Gastroesophageal sphincter (tissue), 4 donors: ENCODE measurements around the gene BICRAL. TPM values are rescaled to one million over a fixed set of nuclear protein-coding genes. Genes with fewer than 3 reads are reported as not detected.

Source experiments
- ATAC-seq: fragments of 150-250 bp; one replicate; pipeline ENCODE4 v1.9.1; 2016; ENCODE audit warnings: mild to moderate bottlenecking, moderate library complexity
- H3K27ac ChIP-seq, 4 donors: fragments of 200-600 bp; sonication (generic) in 3 of 4; 1 replicate in 3 of 4; 2 replicates in 1 of 4; pipeline ENCODE4 v1.5.1; 2016 to 2019
- H3K27me3 ChIP-seq: fragments of 200-600 bp; sonication (generic); one replicate; pipeline ENCODE4 v1.5.1; 2019
- H3K36me3 ChIP-seq, 2 donors: fragments of 200-600 bp; sonication (generic); one replicate each; pipeline ENCODE4 v1.5.1; 2019; ENCODE audit warnings: control low read depth in 1 of 2
- H3K4me1 ChIP-seq, 3 donors: fragments of 200-600 bp; sonication (generic); 1 replicate in 2 of 3; 2 replicates in 1 of 3; pipeline ENCODE4 v1.5.1; 2016 to 2019; ENCODE audit warnings: control low read depth in 2 of 3
- H3K4me3 ChIP-seq, 2 donors: fragments of 200-600 bp; sonication (generic); one replicate each; pipeline ENCODE4 v1.5.1; 2019; ENCODE audit warnings: mild to moderate bottlenecking in 1 of 2, moderate library complexity in 1 of 2
- H3K9me3 ChIP-seq, 3 donors: fragments of 200-600 bp; sonication (generic); one replicate each; pipeline ENCODE4 v1.5.1; 2017 to 2019; ENCODE audit warnings: control low read depth in 2 of 3
- CTCF ChIP-seq, 4 experiments: fragments of 200-600 bp in 2 of 4; fragments of 450-650 bp in 2 of 4; sonication (generic) in 1 of 4; IDR thresholded peaks; one replicate each; pipeline ENCODE4 v1.5.1; 2017 to 2019; ENCODE audit warnings: antibody characterized with exemption in 4 of 4, mild to moderate bottlenecking in 2 of 4, moderate library complexity in 2 of 4
- EP300 ChIP-seq: sonication (generic); formaldehyde crosslinking; IDR thresholded peaks from one replicate; pipeline ENCODE4 v1.6.1; 2017; ENCODE audit warnings: antibody characterized with exemption, mild to moderate bottlenecking
- POLR2A ChIP-seq, 2 donors: fragments of 450-650 bp; IDR thresholded peaks; one replicate each; pipeline ENCODE4 v1.6.1; 2017; ENCODE audit warnings: antibody characterized with exemption in 2 of 2, mild to moderate bottlenecking in 2 of 2, moderate library complexity in 1 of 2
- POLR2AphosphoS5 ChIP-seq: sonication (generic); formaldehyde crosslinking; IDR thresholded peaks from one replicate; pipeline ENCODE4 v1.6.1; 2017; ENCODE audit warnings: antibody characterized with exemption
- WGBS, 2 donors: methylation state at CpG; one replicate each; pipeline ENCODE4 v1.1.5; 2018; ENCODE audit warnings: low coverage in 1 of 2; 5-methylcytosine and 5-hydroxymethylcytosine counted together
- total RNA-seq, 4 donors: library from RNA; depleted of rRNA; stranded (reverse); fragments of >200 nt; gene quantifications; one replicate each; pipeline ENCODE4 v1.1.0, GENCODE V29; 2016

The BICRAL gene
- total RNA-seq, 4 donors from 2014 or later: 13.9 to 28.5 (median 23.2) TPM

- Histone ChIP-seq H3K4me3 (no peak within 1 kb of the TSS), H3K4me1 (peaks cover 0 to 9% (median 6%) of the 10 kb centered on the region in 3 donors), H3K27me3 (peaks cover 49% of the 10 kb centered on the region), H3K9me3 (no peaks in the 10 kb centered on the region), H3K27ac (no peak within 1 kb of the TSS), H3K36me3 (no peaks in the 10 kb centered on the region)
- WGBS, 2 donors: no CpG with 5 or more reads among the region's 10 CpGs
- ATAC-seq: no peak
- TF ChIP-seq POLR2AphosphoS5: no peak
- no peak for TF ChIP-seq POLR2A (IDR thresholded peaks at IDR 0.05)
- no peak for TF ChIP-seq EP300
- TF ChIP-seq CTCF (IDR thresholded peaks at IDR 0.05): no peak
Observed at GRCh38 chr6:42915732-42916131, 133.9 kb downstream of the BICRAL start, which contains the start of gene PTCRA. Gene PTCRA, plus strand, starts transcription at chr6:42916053. Its CDS starts 17 bp downstream, at chr6:42916070.

DNA sequence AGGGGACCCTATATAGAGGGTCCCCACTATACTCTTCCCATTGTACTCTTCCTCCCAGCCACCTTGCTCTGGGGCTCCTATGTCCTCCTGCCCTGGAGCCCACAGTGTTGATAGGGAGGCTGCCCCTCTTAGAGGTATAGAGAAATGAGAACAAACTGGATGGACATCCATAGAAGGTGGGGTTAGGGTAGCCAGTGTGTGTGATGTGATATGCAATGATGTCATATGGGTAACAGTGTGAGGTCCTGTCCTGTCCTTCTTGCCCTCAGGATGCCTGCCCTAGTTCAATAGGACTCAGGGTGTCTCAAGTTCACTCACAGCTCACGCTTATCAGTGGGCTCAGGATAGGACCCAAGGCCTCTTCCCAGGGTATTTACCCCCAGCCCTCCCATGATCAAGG lies 134.4 kb downstream of the BICRAL start:
- 100% methylated on average over 1 of the region's 1 CpG; no CpG with 5 or more reads in 1 of the 2 donors for WGBS, 2 donors
- Histone ChIP-seq H3K27me3 (peaks cover 48% of the 10 kb centered on the region), H3K36me3 (no peaks in the 10 kb centered on the region), H3K9me3 (no peaks in the 10 kb centered on the region), H3K27ac (no peak overlapping the region), H3K4me3 (no peak overlapping the region), H3K4me1 (peaks cover 0 to 7% (median 5%) of the 10 kb centered on the region in 3 donors)
- no peak for TF ChIP-seq EP300
- no peak for TF ChIP-seq CTCF (IDR thresholded peaks at IDR 0.05)
- TF ChIP-seq POLR2AphosphoS5: no peak
- no peak for TF ChIP-seq POLR2A (IDR thresholded peaks at IDR 0.05)
- ATAC-seq: no peak

Other genes starting within 250 kb of the BICRAL start
- 10 to 100 TPM; 27.8 to 44.8 (median 32.8) TPM for gene UBR2, start 218.0 kb upstream of the BICRAL start, total RNA-seq
- 1 to 10 TPM in 3 of 4 donors, under 1 TPM in 1; 0.31 to 2.1 (median 1.3) TPM for gene PRPH2, start 59.5 kb upstream of the BICRAL start, total RNA-seq
- 10 to 100 TPM; 32.0 to 44.2 (median 37.4) TPM for gene TBCC, start 35.9 kb upstream of the BICRAL start, total RNA-seq
- 100 to 1,000 TPM in 1 of 4 donors, 10 to 100 TPM in 3; 61.1 to 106 (median 87.9) TPM for gene RPL7L1, start 97.6 kb downstream of the BICRAL start, total RNA-seq
- gene PTCRA, start 134.0 kb downstream of the BICRAL start, total RNA-seq: not detected
- gene CNPY3, start 147.4 kb downstream of the BICRAL start, total RNA-seq: 10 to 100 TPM; 23.3 to 37.9 (median 36.8) TPM
- gene GNMT, start 178.7 kb downstream of the BICRAL start, total RNA-seq: 1 to 10 TPM in 3 of 4 donors, not detected in 1; 2.6 to 3.6 (median 2.6) TPM
- 10 to 100 TPM in 3 of 4 donors, 1 to 10 TPM in 1; 9.8 to 23.5 (median 21.2) TPM for gene PEX6, start 197.1 kb downstream of the BICRAL start, total RNA-seq
- gene PPP2R5D, start 202.5 kb downstream of the BICRAL start, total RNA-seq: 10 to 100 TPM; 30.0 to 45.1 (median 36.3) TPM
- 10 to 100 TPM; 56.0 to 62.1 (median 58.3) TPM for gene MEA1, start 231.9 kb downstream of the BICRAL start, total RNA-seq
- gene KLHDC3, start 232.2 kb downstream of the BICRAL start, total RNA-seq: 100 to 1,000 TPM in 3 of 4 donors, 10 to 100 TPM in 1; 96.9 to 145 (median 129) TPM
- 10 to 100 TPM; 52.8 to 62.5 (median 59.8) TPM for gene RRP36, start 239.6 kb downstream of the BICRAL start, total RNA-seq